Measurements from ENCODE around the gene TRAPPC12.
"Not testable (repeated sequence)": the region's sequence is repeated elsewhere in the genome, so short reads cannot be mapped to it uniquely, and the experiment has no call there.

TRAPPC12 gene

DNA sequence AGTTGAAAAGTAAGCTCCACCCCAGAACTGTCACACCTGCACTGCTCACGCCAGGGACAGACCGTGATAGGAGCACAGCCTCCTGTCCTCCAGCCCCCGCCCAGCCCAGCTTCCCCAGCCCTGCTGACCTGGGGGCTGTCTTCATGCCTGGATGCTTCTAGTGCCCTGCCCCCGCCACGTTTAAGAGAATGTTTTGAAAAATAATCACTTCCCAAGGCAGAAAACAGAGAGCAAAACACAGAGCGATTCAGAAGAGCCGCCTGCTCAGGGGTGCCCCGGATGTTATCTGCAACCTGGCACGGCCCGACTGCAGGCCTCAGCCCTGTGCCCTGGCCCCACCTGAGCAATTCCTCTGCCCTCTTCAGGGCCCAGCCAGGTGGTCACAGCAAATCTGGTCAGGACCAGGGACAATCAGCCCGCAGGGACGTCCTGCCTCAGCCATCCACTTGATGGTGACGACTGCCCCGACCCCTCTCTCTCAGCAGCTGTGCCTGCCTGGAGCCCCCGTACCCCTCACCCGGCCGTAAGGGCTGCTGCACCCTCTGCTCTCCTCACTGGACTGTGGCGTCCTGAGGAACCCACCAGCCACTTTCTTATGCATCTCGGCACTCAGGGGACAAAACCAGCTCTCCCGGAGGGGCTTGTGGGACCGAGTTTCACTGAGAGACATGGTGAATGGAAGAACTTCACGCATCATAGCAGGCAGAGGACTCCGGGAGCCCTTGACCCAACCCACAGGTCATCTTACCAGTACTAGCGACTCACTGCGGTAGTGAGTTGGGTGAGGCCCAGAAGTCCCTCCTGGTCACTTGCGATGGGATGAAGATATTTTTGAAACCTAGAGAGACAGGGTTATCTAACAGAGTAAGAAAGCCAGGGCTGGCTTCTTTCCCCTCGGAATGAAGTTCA is 109.6 kb downstream of the TRAPPC12 start:
- no peak for DNase-seq

DNA sequence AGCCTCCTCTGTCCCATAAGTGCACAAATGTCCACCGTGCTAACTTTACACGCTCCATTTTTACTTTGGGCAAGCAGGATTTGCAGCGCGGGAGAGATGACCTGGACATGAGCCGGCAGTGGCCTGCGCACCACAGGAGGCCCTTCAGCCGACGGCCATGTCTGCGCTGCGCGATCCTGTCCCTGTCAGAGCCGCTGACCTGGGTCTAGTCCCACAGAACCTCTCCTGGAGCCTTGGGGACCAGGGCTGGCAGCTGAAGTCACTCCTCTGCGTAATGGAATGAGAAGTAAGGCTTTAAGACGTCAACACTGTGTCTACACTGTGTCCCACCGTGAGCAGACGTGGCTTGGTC is 110.2 kb downstream of the TRAPPC12 start:
- no peak for DNase-seq

DNA sequence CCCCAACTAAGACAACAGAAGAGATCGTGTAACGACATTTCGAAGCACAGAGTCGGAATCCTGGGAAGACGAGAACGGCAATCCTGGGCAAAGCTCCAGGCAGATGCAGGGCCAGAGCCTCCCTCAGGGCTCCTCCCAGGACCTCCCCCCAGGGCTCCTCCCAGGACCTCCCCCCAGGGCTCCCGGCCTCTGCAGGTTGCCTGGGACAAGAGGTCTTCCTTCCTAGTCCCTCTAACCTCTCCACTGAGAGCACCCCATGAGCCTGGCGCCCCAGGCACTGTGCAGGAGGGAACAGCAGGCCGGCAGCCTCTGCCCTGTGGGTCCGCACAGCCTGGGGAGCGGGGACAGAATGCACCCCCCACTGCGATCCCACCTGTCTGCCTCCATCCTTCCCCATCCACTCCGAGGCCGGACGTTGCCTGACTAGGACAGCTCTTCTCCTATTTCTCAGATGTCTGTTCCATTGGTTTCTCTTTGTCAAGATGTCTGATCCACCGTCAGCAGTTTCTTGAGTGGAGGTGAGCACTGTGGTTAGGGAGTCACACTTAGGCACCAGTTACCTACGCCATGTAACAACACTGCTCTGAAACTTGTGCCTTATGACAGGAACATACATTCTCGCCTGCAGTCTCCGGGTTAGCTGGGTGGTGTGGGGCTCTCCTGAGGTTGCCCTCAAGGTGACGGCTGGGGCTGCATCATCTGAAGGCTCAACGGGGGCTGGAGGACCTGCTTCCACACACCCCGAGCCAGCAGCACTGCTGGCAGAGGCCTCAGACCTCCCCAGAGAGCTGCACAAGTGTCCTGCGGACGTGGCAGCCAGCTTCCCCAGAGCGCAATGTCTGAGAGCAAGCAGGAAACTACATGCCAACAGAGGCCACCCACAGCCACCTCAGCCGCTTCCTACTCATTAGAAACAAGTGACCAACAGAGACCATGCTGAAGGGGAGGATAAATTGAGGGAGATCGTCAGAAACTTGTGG is 111.0 kb downstream of the TRAPPC12 start:
- DNase-seq, result no peak

DNA sequence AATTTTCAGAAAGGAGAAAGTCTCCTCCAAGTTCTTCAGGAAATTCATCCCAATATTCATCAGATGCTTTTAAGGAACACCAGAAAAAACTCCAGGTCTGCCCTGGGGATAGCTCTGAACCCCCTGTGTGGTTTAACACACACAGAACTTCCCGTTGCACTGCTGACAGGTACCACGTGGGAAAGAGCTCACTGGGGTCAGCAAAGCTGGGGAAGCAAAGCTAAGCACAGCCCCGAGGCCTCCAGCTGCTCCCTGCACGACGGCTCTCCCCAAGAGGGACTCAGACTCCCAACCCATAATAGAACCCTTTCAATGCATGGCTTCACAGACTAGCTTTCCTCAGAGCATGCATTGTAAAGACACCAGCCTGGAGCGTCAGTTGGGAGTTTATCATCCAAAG is 111.8 kb downstream of the TRAPPC12 start:
- DNase-seq, result no peak

DNA sequence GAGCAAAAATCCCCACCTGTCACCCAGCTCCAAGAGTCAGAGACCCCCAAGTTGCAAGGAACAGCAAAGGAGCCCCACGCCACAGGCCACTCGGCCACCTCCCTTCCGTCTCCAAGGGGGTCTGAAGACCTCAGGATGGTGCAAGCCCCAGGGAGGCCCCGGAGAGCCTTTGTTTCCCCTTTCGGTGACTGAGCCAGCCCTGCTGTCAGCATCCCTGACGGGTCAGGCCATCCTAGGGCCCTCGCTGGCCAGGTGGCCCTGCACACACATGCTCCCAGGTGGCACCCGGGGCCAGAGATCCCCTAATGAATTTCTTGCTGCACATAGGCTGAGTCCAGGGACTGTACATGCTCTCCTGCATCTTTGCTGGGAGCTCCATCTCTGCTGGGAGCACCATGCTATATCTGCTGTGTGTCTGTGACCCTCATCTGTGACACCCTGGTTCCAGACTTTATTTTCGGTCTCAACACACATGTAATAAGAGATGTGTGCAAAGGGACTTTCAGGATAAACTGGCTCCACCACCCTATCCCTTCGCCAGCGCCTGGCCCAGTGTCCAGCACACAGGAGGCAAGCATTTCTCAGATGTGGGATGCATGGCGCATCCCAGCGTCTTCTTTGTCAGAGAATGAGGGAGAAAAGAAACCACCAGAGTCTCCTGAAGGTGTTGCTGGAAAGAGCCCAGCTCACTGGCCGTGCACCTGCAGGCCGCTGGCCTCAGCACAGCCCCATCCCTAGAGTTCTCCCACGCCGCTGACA is 112.4 kb downstream of the TRAPPC12 start:
- no peak for DNase-seq

DNA sequence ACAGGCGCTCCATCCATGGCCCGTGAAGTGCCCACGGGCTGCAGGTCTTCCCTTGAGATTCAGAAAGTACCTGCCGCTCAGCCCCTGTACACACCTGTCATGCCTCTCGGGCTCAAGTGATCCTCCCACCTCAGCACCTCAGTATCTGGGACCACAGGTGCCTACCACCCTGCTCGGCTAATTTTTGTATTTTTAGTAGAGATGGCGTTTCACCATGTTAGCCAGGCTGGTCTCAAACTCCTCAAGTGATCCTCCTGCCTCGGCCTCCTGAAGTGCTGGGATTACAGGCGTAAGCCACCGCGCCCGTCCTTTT is 112.9 kb downstream of the TRAPPC12 start:
- DNase-seq, result not testable (repeated sequence)

DNA sequence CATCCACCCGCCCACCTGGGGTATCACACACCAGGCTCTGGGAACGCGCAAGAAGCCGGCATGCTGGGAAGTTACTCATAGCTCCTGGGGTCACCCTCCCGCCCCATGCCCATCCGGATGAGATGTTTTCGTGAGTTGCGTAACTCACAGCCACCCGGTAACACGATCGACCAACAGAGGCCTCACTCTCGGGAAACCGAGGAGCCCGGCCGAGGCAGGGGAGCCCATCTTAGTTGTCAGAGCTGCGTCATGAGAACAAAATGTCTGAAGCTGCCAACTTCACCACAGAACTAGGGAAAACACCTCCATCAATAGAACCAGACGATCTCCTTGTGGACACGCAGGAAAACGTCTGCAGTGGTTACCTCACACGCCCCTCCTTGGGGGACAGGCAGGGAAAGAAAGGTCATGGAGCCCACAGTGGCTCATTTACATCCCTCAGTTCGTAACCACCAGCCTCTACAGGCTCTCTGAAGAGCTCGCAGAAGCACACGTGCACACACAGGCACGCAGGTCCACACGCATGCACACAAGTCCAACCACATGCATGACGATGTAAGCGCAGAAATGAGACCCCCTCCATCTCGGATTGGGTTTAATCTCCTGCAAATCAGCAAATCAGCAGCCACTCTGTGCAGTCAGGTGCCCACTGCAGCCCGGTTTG is 113.6 kb downstream of the TRAPPC12 start:
- no peak for DNase-seq

DNA sequence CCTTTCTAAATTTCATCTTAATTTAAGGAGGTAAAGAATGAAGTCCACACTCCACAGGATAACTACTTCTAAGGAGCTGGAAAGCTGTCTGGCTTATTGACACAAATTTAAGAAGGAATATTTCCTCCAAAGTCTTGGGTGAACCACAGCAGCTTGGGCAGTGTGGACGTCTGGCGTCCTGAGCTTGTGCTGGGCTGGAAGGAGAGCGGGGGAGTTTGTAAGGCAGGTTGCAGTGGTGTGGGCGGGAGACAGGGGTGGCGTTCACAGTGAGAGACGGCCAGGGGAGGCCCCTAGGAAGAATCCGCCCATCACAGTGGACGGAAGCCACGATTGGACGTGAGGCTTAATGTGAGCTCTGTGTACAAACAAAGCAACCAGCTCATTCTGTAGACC is 114.1 kb downstream of the TRAPPC12 start:
- DNase-seq, result no peak

DNA sequence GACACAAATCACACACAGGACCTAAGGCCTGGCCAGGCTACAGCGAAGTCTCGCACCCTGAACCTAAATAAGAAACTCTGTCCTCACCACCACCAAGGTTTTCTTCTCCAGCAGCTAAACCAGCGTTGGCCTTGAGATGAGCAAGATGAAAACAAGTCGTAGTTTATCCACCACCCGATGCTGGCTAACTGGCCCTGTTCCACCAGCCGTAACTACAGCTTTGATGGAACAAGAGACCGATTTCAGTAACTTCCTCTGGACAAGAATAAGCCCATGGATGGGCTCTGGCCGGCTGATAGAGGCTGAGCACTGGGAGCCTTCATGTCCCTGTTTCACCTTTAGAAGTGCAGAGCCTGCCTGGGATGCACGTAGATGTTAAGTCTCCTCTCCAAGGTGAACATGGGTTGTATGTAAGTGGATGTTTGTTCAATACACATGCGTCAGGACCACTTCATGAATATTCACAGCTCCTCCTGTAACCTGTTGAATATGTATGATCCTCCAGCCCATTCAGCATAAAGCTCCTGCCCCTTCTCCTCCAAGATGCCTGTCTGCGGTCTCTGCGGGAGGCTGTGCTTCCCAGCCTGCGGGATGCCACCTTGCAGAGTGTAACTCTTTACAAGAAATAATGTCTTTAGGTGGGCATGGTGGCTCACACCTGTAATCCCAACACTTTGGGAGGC is 115.6 kb downstream of the TRAPPC12 start:
- DNase-seq, result no peak

DNA sequence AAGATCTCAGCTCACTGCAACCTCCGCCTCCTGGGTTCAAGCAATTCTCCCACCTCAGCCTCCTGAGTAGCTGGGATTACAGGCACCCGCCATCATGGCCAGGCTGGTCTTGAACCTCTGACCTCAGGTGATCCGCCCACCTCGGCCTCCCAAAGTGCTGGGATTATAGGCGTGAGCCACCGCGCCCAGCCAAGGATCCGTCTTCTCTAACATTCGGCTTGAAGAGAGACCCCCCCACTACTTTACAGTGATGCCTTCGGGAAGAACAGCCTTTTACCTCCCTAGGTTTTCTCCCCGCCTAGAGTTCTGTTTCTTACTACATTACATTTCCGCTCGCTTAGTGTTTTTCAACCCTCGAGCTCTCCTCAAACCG is 117.2 kb downstream of the TRAPPC12 start:
- DNase-seq, result not testable (repeated sequence)

DNA sequence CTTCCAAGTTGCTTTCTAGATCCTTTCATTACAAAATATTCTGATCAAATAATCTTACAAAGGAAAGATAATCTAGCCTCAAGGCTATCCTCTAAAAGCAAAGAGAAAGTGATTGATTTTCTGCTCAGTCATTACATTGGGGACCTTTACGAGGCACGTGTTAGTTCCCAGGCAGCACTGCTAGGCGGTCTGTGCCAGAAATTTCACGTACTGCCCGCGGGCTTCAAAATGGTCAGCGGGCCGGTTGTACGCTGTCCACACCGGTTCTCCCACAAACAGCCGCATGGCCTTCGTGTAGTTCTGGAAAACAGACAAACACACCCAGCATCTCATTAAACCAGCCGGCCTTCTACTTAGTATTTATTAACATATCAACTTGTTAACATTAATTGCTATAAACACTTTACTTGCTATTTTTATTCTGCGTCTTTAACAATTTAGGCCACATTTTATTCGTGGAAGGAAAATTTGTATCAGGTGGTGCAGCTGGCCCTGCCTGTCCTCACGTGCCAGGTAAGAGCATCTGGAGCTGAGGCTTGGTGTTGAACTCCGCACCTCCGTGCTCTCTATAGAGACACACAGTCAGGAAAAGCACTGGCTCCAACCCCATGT is 119.4 kb downstream of the TRAPPC12 start:
- DNase-seq, result no peak

DNA sequence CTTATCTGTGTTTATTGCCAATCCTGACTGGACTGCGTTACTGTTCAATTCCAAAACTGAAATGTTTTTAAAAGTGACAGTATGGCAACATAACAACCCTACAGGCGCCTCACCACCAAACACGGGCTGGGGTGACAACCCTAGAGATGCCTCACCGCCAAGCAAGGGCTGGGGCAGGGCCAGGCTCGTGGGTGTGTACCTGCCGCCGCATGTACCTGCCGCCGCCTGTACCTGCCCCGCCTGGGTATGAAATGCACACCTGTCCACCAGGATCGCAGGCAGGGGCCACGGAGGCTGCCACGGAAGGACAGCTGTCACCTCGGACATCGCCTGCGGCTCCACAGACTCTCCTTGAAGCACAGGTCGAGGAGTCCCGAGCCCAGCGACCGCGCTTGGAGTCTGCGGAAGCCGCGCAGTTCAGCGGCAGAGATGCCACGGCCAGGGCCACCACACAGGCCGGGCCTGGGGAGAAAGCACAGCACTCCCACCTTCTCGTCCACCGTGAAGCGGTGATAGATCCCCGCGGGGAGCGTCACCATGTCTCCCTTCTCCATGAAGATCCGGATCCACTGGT is 120.9 kb downstream of the TRAPPC12 start:
- DNase-seq, result no peak

DNA sequence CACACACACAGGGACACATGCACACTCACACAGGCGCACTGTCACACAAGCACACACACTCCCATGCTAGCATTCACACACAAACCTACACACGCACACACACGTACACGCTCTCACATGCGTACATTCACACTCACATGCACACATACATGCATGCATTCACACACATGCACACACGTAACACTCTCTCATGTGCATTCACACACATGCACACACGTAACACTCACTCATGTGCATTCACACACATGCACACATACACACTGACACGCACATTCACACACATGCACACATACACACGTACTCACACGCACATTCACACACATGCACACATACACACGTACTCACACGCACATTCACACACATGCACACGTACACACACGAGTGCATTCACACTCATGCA is 123.6 kb downstream of the TRAPPC12 start:
- no peak for DNase-seq

DNA sequence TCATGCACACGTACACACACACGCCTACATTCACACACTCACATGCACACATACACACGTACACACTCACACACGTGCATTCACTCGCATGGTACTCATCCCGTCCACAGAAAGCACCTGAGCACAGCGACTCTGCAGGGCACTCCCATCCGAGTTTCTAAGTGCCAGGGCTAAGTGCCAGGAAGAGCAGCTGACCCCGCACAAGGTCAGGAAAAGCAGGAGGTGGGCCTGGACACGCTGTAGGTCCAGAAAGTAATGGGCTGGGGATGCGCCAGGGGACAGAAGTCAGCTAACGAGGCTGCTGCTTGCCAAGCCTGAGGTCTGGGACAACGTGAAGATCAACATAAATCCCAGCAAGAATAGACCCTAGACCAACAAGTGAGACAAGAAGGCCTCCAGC is 124.0 kb downstream of the TRAPPC12 start:
- no peak for DNase-seq

DNA sequence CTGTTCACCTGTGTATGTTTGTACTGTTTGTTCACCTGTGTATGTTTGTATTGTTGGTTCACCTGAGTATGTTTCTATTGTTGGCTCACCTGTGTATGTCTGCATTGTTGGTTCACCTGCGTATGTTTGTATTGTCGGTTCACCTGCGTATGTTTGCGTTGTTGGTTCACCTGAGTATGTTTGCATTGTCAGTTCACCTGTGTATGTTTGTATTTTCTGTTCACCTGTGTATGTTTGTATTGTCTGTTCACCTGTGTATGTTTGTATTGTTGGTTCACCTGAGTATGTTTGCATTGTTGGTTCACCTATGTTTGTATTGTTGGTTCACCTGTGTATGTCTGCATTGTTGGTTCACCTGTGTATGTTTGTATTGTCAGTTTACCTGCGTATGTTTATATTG is 125.2 kb downstream of the TRAPPC12 start:
- no peak for DNase-seq

DNA sequence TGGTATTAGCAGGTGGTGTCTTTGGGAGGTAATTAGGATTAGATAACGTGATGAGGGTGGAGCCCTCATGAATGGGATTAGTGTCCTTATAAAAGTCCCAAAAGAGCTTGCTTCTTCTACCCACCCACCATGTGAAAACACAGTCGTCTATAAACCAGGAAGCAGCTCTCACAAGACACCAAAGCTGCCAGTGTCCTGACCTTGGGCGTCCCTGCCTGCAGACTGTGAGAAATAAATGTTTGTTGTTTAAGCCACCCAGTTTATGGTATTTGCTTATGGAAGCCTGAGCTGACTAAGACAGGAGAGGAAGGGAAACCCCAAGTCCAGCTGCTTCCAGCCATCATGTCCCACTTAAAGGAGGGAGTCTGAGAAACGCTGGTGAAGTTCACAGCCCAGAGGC is 126.3 kb downstream of the TRAPPC12 start:
- DNase-seq, result no peak

DNA sequence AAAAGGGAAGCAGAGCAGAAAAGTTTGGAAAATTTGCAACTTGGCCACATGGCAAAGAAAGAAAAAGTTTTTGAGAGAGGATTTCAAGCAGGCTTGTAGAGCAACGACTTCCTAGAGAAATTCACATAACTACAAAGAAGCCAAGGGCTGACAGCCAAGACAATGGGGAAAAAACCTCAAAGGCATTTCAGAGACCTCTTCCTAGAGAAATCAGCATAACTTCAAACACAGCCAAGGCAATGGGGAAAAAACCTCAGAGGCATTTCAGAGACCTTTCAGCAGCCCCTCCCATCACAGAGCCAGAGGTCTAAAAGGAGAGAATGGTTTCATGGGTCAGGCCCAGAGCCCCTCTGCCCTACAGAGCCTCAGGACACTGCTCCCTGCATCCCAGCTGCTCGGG is 132.6 kb downstream of the TRAPPC12 start:
- no peak for DNase-seq

DNA sequence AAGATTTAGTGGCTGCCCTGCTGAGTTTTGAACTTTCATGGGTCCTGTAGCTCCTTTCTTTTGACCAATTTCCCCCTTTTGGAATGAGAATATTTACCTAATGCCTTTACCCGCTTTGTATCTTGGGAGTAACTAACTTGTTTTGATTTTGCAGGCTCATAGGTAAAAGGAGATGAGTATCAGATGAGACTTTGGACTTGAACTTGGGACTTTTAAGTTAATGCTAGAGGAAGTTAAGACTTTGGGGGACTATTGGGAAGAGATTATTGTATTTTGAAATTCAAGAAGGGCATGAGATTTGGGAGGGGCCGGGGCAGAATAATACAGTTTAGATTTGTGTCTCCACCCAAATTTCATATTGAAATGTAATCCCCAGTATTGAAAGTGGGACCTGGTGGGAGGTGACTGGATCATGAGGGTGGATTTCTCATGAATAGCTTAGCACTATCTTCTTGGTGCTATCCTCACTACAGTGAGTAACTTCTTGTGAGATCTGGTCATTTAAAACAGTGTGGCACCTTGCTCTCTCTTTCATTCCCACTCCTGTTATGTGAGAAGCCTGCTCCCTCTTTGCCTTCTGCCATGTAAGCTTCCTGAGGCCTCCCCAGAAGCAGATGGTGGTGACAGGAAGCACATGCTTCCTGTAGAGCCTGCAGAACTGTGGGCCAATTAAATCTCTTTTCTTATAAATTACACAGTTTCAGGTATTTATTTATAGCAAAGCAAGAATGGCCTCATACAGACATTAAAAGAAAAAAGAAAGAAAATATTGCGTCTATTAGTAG is 133.7 kb downstream of the TRAPPC12 start:
- no peak for DNase-seq

DNA sequence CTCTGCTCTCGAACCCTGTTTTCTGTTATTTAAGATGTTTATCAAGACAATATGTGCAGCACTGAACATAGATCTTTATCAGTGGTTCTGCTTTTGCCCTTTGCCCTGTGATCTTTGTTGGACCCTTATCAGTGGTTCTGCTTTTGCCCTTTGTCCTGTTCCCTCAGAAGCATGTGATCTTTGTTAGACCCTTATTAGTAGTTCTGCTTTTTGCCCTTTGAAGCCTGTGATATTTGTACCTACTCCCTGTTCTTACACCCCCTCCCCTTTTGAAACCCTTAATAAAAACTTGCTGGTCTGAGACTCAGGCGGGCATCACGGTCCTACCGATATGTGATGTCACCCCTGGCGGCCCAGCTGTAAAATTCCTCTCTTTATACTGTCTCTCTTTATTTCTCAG is 135.9 kb downstream of the TRAPPC12 start:
- DNase-seq, result not testable (repeated sequence)

DNA sequence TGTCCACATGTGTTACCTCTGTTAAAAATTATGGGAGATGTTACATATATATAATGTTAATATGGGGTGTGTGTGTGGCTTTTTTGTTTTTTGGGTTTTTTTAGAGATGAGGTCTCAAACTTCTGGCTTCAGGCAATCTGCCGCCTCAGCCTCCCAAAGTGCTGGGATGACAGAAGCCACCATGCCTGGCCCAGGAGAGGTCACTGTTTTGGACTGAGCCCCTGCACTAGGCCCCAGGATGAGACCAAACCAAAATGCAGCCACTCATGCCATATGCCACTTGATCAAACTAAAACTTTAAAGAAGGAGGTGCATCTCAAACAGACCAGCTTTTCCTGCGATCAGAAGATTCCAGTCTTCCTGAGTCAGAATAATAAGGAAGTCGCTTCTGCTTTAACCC is 137.3 kb downstream of the TRAPPC12 start:
- DNase-seq, result no peak
